ENCODE data around the gene CLEC5A.
"Not testable (repeated sequence)": the region's sequence is repeated elsewhere in the genome, so short reads cannot be mapped to it uniquely, and the experiment has no call there.

The CLEC5A gene

GRCh38 chr7:141949021-141949420 lies 2.2 kb upstream of the CLEC5A start:
- DNase-seq (ENCODE audit: low read depth in 2 of 2) = no peak

GRCh38 chr7:141945356-141945755 lies 1.4 kb downstream of the CLEC5A start:
- DNase-seq (ENCODE audit: low read depth in 2 of 2) = no peak

GRCh38 chr7:141944811-141945210 lies 2.0 kb downstream of the CLEC5A start:
- no peak for DNase-seq (ENCODE audit: low read depth in 2 of 2)

GRCh38 chr7:141943846-141944245 lies 2.9 kb downstream of the CLEC5A start:
- DNase-seq (ENCODE audit: low read depth in 2 of 2) = no peak

GRCh38 chr7:141941075-141941474 lies 5.7 kb downstream of the CLEC5A start:
- no peak for DNase-seq (ENCODE audit: low read depth in 2 of 2)

- DNase-seq (ENCODE audit: low read depth in 2 of 2) = no peak
These were observed 16.6 kb downstream of the CLEC5A start for GRCh38 chr7:141930211-141930610.

GRCh38 chr7:141928845-141929195 lies 18.0 kb downstream of the CLEC5A start:
- DNase-seq (ENCODE audit: low read depth in 2 of 2) = no peak

- no peak for DNase-seq (ENCODE audit: low read depth in 2 of 2)
These were observed 18.5 kb downstream of the CLEC5A start for GRCh38 chr7:141928146-141928844.

GRCh38 chr7:141920281-141920680 lies 26.5 kb downstream of the CLEC5A start:
- no peak for DNase-seq (ENCODE audit: low read depth in 2 of 2)

- DNase-seq (ENCODE audit: low read depth in 2 of 2) = no peak
These were observed 30.7 kb downstream of the CLEC5A start, which contains the start of gene OR9A4 for GRCh38 chr7:141916099-141916498. Gene OR9A4 (plus strand): TSS chr7:141916399. CDS start chr7:141918876, 2,477 bp downstream.

GRCh38 chr7:141915565-141915964 lies 31.2 kb downstream of the CLEC5A start:
- DNase-seq (ENCODE audit: low read depth in 2 of 2) = no peak

GRCh38 chr7:141911391-141911790 lies 35.4 kb downstream of the CLEC5A start:
- no peak for DNase-seq (ENCODE audit: low read depth in 2 of 2)

GRCh38 chr7:141906285-141906684 lies 40.5 kb downstream of the CLEC5A start:
- DNase-seq (ENCODE audit: low read depth in 2 of 2) = no peak

- DNase-seq (ENCODE audit: low read depth in 2 of 2) = not testable (repeated sequence)
These were observed 47.4 kb downstream of the CLEC5A start for GRCh38 chr7:141899366-141899765.

GRCh38 chr7:141891336-141891735 lies 55.4 kb downstream of the CLEC5A start:
- no peak for DNase-seq (ENCODE audit: low read depth in 2 of 2)

- no peak for DNase-seq (ENCODE audit: low read depth in 2 of 2)
These were observed 57.5 kb downstream of the CLEC5A start for GRCh38 chr7:141889321-141889720.

- no peak for DNase-seq (ENCODE audit: low read depth in 2 of 2)
These were observed 62.1 kb downstream of the CLEC5A start for GRCh38 chr7:141884539-141885225.

- no peak for DNase-seq (ENCODE audit: low read depth in 2 of 2)
These were observed 65.8 kb downstream of the CLEC5A start for GRCh38 chr7:141880960-141881359.

GRCh38 chr7:141877365-141877764 lies 69.4 kb downstream of the CLEC5A start:
- DNase-seq (ENCODE audit: low read depth in 2 of 2) = no peak
